PFSK-1 (cell line): ENCODE results near the gene PPM1D.

ENCODE experiments used
- FOXP2 ChIP-seq: optimal IDR thresholded peaks from 2 replicates; pipeline ENCODE3; 2011; ENCODE audit warnings: borderline replicate concordance, control low read depth, inconsistent platforms; ENCODE audit not compliant: insufficient read depth; ENCODE audit errors: extremely low read length, extremely low read depth
- POLR2AphosphoS5 ChIP-seq: IDR thresholded peaks from 2 replicates; pipeline ENCODE4 v1.6.1; 2012; ENCODE audit warnings: low read depth, mild to moderate bottlenecking, control low read depth, low read length, moderate library complexity
- SIN3A ChIP-seq: IDR thresholded peaks from 2 replicates; pipeline ENCODE4 v1.6.1; 2012; ENCODE audit warnings: mild to moderate bottlenecking, low read length, moderate library complexity, borderline replicate concordance; ENCODE audit not compliant: insufficient read depth
- TAF1 ChIP-seq: IDR thresholded peaks from 2 replicates; pipeline ENCODE4 v1.6.1; 2012; ENCODE audit warnings: low read length, control low read depth, borderline replicate concordance; ENCODE audit not compliant: insufficient read depth
- TF ChIP-seq, protein P1 (sequence below), 2 experiments: IDR thresholded peaks; 2 replicates each; pipeline versions ENCODE4 v1.6.1 to v1.8.0; 2011 to 2012; ENCODE audit warnings: low read depth in 2 of 2, low read length in 2 of 2, control low read depth in 1 of 2, inconsistent platforms in 1 of 2, mild to moderate bottlenecking in 1 of 2, moderate library complexity in 1 of 2; ENCODE audit not compliant: insufficient read depth in 1 of 2

The PPM1D gene

DNA sequence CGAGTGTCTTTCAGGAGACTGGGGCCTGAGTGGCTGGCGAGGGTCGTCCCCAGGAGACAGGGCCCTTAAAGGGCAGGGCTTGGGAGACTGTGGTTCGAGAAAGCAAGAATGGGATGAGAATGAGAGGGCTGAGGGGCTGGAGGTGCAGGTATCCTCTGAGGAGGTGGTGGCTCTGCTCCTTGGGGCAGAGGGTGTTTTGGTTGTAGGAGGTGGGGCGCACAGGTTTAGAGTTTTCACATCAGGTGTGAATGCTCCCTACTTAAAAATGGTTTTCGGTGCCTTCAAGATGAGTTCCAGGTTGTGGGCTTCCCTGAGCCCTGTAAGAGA is 78.1 kb downstream of the PPM1D start:
- no peak for TF ChIP-seq POLR2AphosphoS5
- no peak for TF ChIP-seq SIN3A
- no peak for TF ChIP-seq FOXP2
- no peak for TF ChIP-seq TAF1
- TF ChIP-seq, protein P1, sequence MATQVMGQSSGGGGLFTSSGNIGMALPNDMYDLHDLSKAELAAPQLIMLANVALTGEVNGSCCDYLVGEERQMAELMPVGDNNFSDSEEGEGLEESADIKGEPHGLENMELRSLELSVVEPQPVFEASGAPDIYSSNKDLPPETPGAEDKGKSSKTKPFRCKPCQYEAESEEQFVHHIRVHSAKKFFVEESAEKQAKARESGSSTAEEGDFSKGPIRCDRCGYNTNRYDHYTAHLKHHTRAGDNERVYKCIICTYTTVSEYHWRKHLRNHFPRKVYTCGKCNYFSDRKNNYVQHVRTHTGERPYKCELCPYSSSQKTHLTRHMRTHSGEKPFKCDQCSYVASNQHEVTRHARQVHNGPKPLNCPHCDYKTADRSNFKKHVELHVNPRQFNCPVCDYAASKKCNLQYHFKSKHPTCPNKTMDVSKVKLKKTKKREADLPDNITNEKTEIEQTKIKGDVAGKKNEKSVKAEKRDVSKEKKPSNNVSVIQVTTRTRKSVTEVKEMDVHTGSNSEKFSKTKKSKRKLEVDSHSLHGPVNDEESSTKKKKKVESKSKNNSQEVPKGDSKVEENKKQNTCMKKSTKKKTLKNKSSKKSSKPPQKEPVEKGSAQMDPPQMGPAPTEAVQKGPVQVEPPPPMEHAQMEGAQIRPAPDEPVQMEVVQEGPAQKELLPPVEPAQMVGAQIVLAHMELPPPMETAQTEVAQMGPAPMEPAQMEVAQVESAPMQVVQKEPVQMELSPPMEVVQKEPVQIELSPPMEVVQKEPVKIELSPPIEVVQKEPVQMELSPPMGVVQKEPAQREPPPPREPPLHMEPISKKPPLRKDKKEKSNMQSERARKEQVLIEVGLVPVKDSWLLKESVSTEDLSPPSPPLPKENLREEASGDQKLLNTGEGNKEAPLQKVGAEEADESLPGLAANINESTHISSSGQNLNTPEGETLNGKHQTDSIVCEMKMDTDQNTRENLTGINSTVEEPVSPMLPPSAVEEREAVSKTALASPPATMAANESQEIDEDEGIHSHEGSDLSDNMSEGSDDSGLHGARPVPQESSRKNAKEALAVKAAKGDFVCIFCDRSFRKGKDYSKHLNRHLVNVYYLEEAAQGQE (IDR thresholded peaks at IDR 0.05; ENCODE audit: insufficient read depth in 1 of 2, low read depth in 2 of 2, low read length in 2 of 2): no peak

DNA sequence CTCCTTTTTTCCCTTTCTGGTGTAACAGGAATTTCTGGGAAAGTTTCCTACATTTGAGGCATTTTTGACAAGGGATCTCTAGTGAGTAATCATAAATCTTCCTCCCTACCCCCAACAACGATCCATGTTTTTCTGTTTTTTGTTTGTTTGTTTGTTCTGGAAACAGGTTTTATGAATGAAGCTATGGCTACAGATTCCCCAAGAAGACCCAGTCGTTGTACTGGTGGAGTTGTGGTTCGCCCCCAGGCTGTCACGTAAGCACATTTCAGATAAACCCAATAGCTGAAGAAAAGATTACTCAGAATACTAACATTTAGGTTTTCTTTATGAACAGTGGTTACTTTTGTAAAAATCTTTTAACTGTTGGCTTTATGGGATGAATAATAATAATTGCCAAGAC is 79.3 kb downstream of the PPM1D start:
- TF ChIP-seq, protein P1 (IDR thresholded peaks at IDR 0.05; ENCODE audit: insufficient read depth in 1 of 2, low read depth in 2 of 2, low read length in 2 of 2): no peak
- no peak for TF ChIP-seq SIN3A
- TF ChIP-seq POLR2AphosphoS5: no peak
- no peak for TF ChIP-seq TAF1
- TF ChIP-seq FOXP2: no peak

DNA sequence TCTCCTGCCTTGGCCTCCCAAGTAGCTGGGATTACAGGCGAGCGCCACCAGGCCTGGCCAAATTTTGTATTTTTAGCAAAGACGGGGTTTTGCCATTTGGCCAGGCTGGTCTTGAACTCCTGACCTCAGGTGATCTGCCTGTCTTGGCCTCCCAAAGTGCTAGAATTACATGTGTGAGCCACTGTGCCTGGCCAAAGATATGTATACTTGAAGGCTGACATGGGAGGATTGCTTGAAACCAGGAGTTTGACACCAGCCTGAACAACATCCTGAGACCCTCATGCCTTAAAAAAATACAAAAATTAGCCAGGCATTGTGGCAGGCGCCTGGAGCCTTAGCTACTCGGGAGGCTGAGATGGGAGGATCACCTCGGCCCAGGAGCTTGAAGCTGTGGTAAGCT is 80.8 kb downstream of the PPM1D start:
- no peak for TF ChIP-seq FOXP2
- TF ChIP-seq, protein P1 (IDR thresholded peaks at IDR 0.05; ENCODE audit: insufficient read depth in 1 of 2, low read depth in 2 of 2, low read length in 2 of 2): no peak
- TF ChIP-seq SIN3A: no peak
- no peak for TF ChIP-seq POLR2AphosphoS5
- TF ChIP-seq TAF1: no peak

DNA sequence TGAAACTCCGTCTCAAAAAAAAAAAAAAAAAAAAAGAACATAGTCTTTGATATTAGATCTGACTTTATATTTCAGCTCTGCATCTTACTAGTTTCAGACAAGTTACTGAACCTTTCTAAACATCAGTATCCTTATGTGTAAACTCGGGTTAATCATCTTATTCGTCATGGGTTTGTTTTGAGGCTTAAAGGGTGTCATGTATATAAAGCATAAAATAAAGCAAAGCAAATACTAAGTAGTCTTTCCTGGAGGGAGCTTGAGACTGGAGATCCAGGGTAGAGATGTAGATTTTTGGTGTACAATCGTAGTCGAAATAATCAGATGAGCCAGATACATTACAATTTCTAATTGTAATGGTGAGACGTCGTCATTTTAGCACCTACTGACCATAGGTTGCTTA is 85.4 kb downstream of the PPM1D start:
- TF ChIP-seq, protein P1 (IDR thresholded peaks at IDR 0.05; ENCODE audit: insufficient read depth in 1 of 2, low read depth in 2 of 2, low read length in 2 of 2): no peak
- no peak for TF ChIP-seq TAF1
- no peak for TF ChIP-seq SIN3A
- no peak for TF ChIP-seq FOXP2
- TF ChIP-seq POLR2AphosphoS5: no peak

DNA sequence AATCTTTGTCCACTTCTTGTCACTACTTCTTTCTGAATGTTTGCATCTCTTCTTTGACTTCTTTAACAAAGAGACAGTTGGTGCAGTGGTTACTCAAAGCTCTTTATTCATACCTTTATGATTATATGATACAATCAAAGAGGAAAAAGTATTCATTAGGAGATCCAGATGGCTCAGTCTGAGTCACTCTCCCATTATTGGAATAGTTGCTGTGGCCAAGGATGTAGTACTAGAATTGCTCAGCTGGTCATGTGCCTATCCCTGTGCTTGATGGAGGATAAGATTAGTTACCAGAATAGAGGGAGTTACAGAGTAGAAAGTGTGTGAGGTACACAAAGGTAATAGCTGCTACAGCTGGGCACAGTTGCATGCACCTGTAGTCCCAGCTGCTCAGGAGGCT is 96.0 kb downstream of the PPM1D start:
- TF ChIP-seq SIN3A: no peak
- no peak for TF ChIP-seq FOXP2
- TF ChIP-seq POLR2AphosphoS5: no peak
- no peak for TF ChIP-seq TAF1
- TF ChIP-seq, protein P1 (IDR thresholded peaks at IDR 0.05; ENCODE audit: insufficient read depth in 1 of 2, low read depth in 2 of 2, low read length in 2 of 2): no peak
